HG02642 (cell line): ENCODE results near the gene CRTC1.

Source experiments
- ATAC-seq: cut with Tn5 transposase; IDR thresholded peaks from one replicate; pipeline ENCODE4 v1.9.1; 2021; ENCODE audit warnings: mild to moderate bottlenecking; ENCODE audit not compliant: unreplicated experiment, poor library complexity

The CRTC1 gene

GRCh38 chr19:18778076-18778389 lies 94.6 kb downstream of the CRTC1 start:
- no peak for ATAC-seq

GRCh38 chr19:18778826-18779495 lies 95.5 kb downstream of the CRTC1 start:
- no peak for ATAC-seq

GRCh38 chr19:18780081-18780480 lies 96.6 kb downstream of the CRTC1 start:
- no peak for ATAC-seq

- ATAC-seq: no peak
Observed at GRCh38 chr19:18780631-18781030, 97.2 kb downstream of the CRTC1 start.

GRCh38 chr19:18781047-18781600 lies 97.6 kb downstream of the CRTC1 start:
- no peak for ATAC-seq

- no peak for ATAC-seq
Observed at GRCh38 chr19:18781885-18782527, 98.5 kb downstream of the CRTC1 start.

- no peak for ATAC-seq
Observed at GRCh38 chr19:18782559-18783225, 99.2 kb downstream of the CRTC1 start.

- ATAC-seq: no peak
Observed at GRCh38 chr19:18783958-18784785, 100.7 kb downstream of the CRTC1 start.

GRCh38 chr19:18784786-18785120 lies 101.3 kb downstream of the CRTC1 start:
- ATAC-seq: no peak

- ATAC-seq: no peak
Observed at GRCh38 chr19:18785179-18786124, 102.0 kb downstream of the CRTC1 start.

GRCh38 chr19:18788529-18789421 lies 105.3 kb downstream of the CRTC1 start:
- ATAC-seq: no peak

GRCh38 chr19:18789422-18789869 lies 106.0 kb downstream of the CRTC1 start:
- no peak for ATAC-seq

- no peak for ATAC-seq
Observed at GRCh38 chr19:18789883-18790565, 106.5 kb downstream of the CRTC1 start.

- ATAC-seq: no peak
Observed at GRCh38 chr19:18790566-18791314, 107.3 kb downstream of the CRTC1 start, which contains the start of gene COMP. COMP (minus strand) TSS chr19:18791305; CDS start chr19:18791269, 36 bp downstream.

GRCh38 chr19:18791315-18791678 lies 107.8 kb downstream of the CRTC1 start:
- no peak for ATAC-seq

GRCh38 chr19:18792661-18793060 lies 109.2 kb downstream of the CRTC1 start:
- no peak for ATAC-seq
